ENCODE measurements around the gene MCTS1. TPM values are rescaled to one million over a fixed set of nuclear protein-coding genes. Genes with fewer than 3 reads are reported as not detected.

Gene MCTS1
- total RNA-seq (10 to 100 TPM; 14.7 to 25.7 (median 20.7) TPM), polyA plus RNA-seq (10 to 100 TPM; 64.9 to 89.9 (median 64.9) TPM)

DNA sequence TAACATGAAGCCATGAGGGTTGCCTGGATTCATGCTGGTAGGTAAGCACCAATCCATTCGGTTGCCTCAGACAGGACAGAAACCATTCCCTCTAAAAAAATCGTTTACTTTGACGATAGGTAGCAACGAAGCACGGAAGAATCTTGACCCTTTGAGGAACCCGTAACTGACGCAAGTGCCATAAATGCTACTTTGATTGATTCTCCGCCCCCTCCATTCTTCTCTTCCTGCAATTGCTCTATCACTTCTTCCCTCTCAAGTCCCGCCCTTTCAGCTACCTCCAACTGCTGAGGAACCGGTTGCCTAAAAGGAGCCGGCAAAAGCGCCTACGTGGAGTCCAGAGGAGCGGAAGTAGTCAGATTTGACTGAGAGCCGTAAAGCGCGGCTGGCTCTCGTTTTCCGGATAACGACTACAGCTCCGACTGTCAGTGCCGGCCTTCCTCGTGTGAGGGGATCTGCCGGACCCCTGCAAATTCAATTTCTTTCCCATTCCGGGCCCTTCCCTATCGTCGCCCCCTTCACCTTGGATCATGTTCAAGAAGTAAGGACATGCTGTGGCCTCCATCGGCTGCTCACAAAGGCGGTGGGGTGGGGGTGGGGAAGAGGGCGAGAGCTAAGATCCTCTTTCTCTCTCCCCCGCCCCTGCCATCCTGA lies at the start of gene MCTS1:
Gene MCTS1 (plus strand): TSS at position 395 of the 654 bp plus-strand sequence. CDS start 136 bp downstream, at position 531.
- peak within 1 kb of the TSS; percentile 47 to 57 (median 56) for H3K4me3 ChIP-seq
- intact Hi-C loops (cut with DNase I) = loop anchor here (2.0 kb wide), 1 partner anchor 43 kb away; the partner anchor contains the start of gene CUL4B
- H3K27me3 ChIP-seq = no peaks in the 10 kb centered on the region
- H3K9me3 ChIP-seq = no peaks in the 10 kb centered on the region
- WGBS, 2 donors = 0% methylated on average over 31 of the region's 31 CpGs
- peaks cover 0 to 11% (median 6%) of the 10 kb centered on the region in 4 donors for H3K4me1 ChIP-seq
- peak within 1 kb of the TSS; percentile 75 to 90 (median 84) for H3K27ac ChIP-seq
- H3K36me3 ChIP-seq = peaks cover 0 to 7% (median under 1%) of the 10 kb centered on the region in 4 donors
- DNase-seq = peak; percentile 93
- peak in 3 of 4 donors; percentile 70 to 74 (median 73) for TF ChIP-seq POLR2AphosphoS5 (IDR thresholded peaks at IDR 0.05)
- TF ChIP-seq POLR2A (IDR thresholded peaks at IDR 0.05) = peak; percentile 25 to 40
- TF ChIP-seq EP300 (IDR thresholded peaks at IDR 0.05) = peak in 2 of 4 donors; percentile 27 to 53
- TF ChIP-seq, protein P1, sequence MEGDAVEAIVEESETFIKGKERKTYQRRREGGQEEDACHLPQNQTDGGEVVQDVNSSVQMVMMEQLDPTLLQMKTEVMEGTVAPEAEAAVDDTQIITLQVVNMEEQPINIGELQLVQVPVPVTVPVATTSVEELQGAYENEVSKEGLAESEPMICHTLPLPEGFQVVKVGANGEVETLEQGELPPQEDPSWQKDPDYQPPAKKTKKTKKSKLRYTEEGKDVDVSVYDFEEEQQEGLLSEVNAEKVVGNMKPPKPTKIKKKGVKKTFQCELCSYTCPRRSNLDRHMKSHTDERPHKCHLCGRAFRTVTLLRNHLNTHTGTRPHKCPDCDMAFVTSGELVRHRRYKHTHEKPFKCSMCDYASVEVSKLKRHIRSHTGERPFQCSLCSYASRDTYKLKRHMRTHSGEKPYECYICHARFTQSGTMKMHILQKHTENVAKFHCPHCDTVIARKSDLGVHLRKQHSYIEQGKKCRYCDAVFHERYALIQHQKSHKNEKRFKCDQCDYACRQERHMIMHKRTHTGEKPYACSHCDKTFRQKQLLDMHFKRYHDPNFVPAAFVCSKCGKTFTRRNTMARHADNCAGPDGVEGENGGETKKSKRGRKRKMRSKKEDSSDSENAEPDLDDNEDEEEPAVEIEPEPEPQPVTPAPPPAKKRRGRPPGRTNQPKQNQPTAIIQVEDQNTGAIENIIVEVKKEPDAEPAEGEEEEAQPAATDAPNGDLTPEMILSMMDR (IDR thresholded peaks at IDR 0.05) = no peak

DNA sequence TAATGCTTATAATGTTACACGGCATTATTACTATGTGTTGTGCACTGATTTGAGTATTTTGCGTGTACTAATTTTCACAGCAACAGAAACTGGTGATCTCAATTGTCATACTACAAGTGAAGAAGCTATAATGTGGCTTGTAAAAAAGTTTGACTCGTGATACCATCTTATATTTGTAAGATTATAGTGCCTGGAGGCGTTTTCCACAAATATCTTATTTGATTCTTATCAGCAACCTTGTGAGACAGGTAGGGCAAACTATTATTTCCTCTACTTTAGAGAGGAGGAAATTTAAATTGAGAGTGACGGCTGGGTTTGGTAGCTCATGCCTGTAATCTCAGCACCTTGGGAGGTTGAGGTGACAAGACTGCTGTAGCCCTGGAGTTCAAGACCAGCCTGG lies 47.6 kb upstream of the MCTS1 start:
- DNase-seq = no peak
- intact Hi-C loops (cut with DNase I) = no loop called here
- 70 to 78% methylated on average over 5 of the region's 5 CpGs for WGBS, 2 donors
- TF ChIP-seq POLR2A (IDR thresholded peaks at IDR 0.05) (no peak), EP300 (IDR thresholded peaks at IDR 0.05) (no peak), POLR2AphosphoS5 (IDR thresholded peaks at IDR 0.05) (no peak)
- TF ChIP-seq, protein P1 (IDR thresholded peaks at IDR 0.05) = no peak
- no peaks in the 10 kb centered on the region for H3K27me3 ChIP-seq
- H3K9me3 ChIP-seq = no peaks in the 10 kb centered on the region
- H3K4me1 ChIP-seq = peaks cover 0 to 16% (median 0%) of the 10 kb centered on the region in 4 donors
- no peak overlapping the region for H3K4me3 ChIP-seq
- peaks cover 0 to 3% (median 0%) of the 10 kb centered on the region in 4 donors for H3K36me3 ChIP-seq
- H3K27ac ChIP-seq = no peak overlapping the region

GRCh38 chrX:120559804-120560203 lies 44.1 kb upstream of the MCTS1 start:
- WGBS, 2 donors = 0% methylated on average over 7 of the region's 7 CpGs
- intact Hi-C loops (cut with DNase I) = loop anchor here (1.0 to 2.0 kb wide), 2 partner anchors 45 to 70 kb away; partner anchors contain the start of genes C1GALT1C1 and MCTS1
- Histone ChIP-seq H3K36me3 (peaks cover 0 to 3% (median 0%) of the 10 kb centered on the region in 4 donors), H3K27ac (peak overlapping the region; percentile 95 to 98 (median 96)), H3K27me3 (no peaks in the 10 kb centered on the region), H3K9me3 (no peaks in the 10 kb centered on the region), H3K4me1 (peaks cover 0 to 26% (median 5%) of the 10 kb centered on the region in 4 donors), H3K4me3 (peak overlapping the region; percentile 60 to 65 (median 62))
- TF ChIP-seq POLR2AphosphoS5 (IDR thresholded peaks at IDR 0.05) = no peak
- TF ChIP-seq POLR2A (IDR thresholded peaks at IDR 0.05) = no peak
- TF ChIP-seq, protein P1 (IDR thresholded peaks at IDR 0.05) = no peak
- no peak for TF ChIP-seq EP300 (IDR thresholded peaks at IDR 0.05)
- no peak for DNase-seq

DNA sequence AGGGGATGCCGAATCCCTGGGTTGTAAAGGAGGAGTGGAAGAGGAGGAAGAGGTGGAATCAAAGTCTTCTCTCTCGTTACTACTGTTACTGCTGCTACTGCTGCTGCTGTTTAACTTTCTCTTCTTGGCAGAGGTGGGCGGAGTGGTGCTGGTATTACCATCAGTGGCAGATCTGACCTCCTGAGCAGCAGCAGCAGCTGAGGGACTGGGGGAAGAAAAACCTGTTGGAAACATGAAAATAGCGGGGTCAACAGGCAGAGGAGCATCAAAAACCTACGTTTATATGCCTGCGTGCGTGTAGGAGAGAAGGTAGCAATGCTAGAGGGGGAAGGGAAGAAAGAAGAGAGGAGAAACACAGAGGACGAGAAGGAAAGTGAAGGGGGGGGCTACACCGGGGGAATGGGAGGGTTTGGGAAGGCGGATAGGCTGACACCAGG lies 43.5 kb upstream of the MCTS1 start:
- peak; percentile 67 for DNase-seq
- Histone ChIP-seq H3K27ac (peak overlapping the region; percentile 95 to 98 (median 96)), H3K4me3 (peak overlapping the region; percentile 60 to 65 (median 62)), H3K9me3 (no peaks in the 10 kb centered on the region), H3K27me3 (no peaks in the 10 kb centered on the region), H3K4me1 (peaks cover 0 to 26% (median 5%) of the 10 kb centered on the region in 4 donors), H3K36me3 (peaks cover 0 to 3% (median 0%) of the 10 kb centered on the region in 4 donors)
- WGBS, 2 donors = 0 to 1% methylated on average over 10 of the region's 10 CpGs
- intact Hi-C loops (cut with DNase I) = loop anchor here (1.0 to 2.0 kb wide), 2 partner anchors 44 to 70 kb away; partner anchors contain the start of genes C1GALT1C1 and MCTS1
- TF ChIP-seq POLR2AphosphoS5 (IDR thresholded peaks at IDR 0.05) (no peak), EP300 (IDR thresholded peaks at IDR 0.05) (no peak)
